GM19468 (cell line): Measurements from ENCODE around the gene DLL3.
"Not testable (repeated sequence)": the region's sequence is repeated elsewhere in the genome, so short reads cannot be mapped to it uniquely, and the experiment has no call there.

ENCODE experiments used
- ATAC-seq: cut with Tn5 transposase; IDR thresholded peaks from one replicate; pipeline ENCODE4 v1.9.1; 2021; ENCODE audit warnings: mild to moderate bottlenecking, moderate library complexity, moderate number of reproducible peaks; ENCODE audit not compliant: unreplicated experiment; ENCODE audit errors: extremely low read depth

The DLL3 gene

GRCh38 chr19:39498798-39499642 is at the start of gene DLL3:
DLL3 (plus strand) TSS chr19:39498947; CDS start chr19:39498975, 28 bp downstream.
- no peak for ATAC-seq

- ATAC-seq = no peak
Observed at GRCh38 chr19:39449116-39449797, 49.5 kb upstream of the DLL3 start.

GRCh38 chr19:39451257-39451656 is 47.5 kb upstream of the DLL3 start:
- not testable (repeated sequence) for ATAC-seq

- ATAC-seq = no peak
Observed at GRCh38 chr19:39463403-39463802, 35.3 kb upstream of the DLL3 start.

- ATAC-seq = no peak
Observed at GRCh38 chr19:39465956-39466747, 32.6 kb upstream of the DLL3 start.

- ATAC-seq = no peak
Observed at GRCh38 chr19:39467941-39468340, 30.8 kb upstream of the DLL3 start.

GRCh38 chr19:39469036-39469435 is 29.7 kb upstream of the DLL3 start:
- no peak for ATAC-seq

- no peak for ATAC-seq
Observed at GRCh38 chr19:39469567-39469966, 29.2 kb upstream of the DLL3 start.

GRCh38 chr19:39470724-39471339 is 27.9 kb upstream of the DLL3 start:
- ATAC-seq = no peak

GRCh38 chr19:39471756-39472536 is 26.8 kb upstream of the DLL3 start:
- no peak for ATAC-seq

- ATAC-seq = no peak
Observed at GRCh38 chr19:39472746-39473442, 25.9 kb upstream of the DLL3 start.

GRCh38 chr19:39473443-39473960 is 25.2 kb upstream of the DLL3 start:
- no peak for ATAC-seq

- no peak for ATAC-seq
Observed at GRCh38 chr19:39474139-39474620, 24.6 kb upstream of the DLL3 start.

GRCh38 chr19:39475748-39476147 is 23.0 kb upstream of the DLL3 start:
- no peak for ATAC-seq

- not testable (repeated sequence) for ATAC-seq
Observed at GRCh38 chr19:39479319-39479801, 19.4 kb upstream of the DLL3 start.

GRCh38 chr19:39479916-39480315 is 18.8 kb upstream of the DLL3 start:
- no peak for ATAC-seq

GRCh38 chr19:39480337-39481228 is 18.2 kb upstream of the DLL3 start, which contains the start of gene TIMM50:
TIMM50 (plus strand) TSS chr19:39480838; CDS start chr19:39480854, 16 bp downstream.
- peak; percentile 59 for ATAC-seq
